Measurements from ENCODE around the gene CLEC10A.

The CLEC10A gene

DNA sequence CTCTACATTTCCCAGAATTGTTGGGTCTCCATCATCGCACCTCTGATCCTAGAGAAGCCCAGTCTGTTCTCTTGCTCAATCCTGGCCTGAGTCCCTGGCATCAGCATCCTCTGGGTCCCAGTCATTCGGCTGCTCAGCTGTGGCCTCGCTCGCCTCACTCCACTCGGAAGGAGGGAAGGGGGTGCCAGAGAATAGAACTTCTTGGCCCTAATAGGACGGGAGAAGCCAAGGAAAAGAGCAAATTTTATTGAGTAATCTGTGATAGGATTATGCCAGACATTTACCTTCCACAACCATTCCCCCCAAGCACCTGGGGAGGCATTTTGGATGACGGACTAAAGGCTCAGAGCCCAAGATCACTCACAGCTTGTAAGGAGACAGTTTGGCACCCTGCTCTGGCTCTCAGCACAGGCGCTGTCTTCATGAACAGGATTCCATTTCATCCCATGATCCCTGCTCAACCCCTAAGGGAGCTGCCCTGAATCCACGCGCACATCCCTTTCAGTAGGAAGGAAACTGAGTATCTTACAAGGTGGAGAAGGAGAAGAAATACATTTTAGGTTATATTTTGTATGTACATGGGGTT, 498 bp upstream of the CLEC10A start:
- H3K36me3 ChIP-seq (ENCODE audit: control insufficient read depth, insufficient read depth, low read length) = no peaks in the 10 kb centered on the region
- TF ChIP-seq, protein P1, sequence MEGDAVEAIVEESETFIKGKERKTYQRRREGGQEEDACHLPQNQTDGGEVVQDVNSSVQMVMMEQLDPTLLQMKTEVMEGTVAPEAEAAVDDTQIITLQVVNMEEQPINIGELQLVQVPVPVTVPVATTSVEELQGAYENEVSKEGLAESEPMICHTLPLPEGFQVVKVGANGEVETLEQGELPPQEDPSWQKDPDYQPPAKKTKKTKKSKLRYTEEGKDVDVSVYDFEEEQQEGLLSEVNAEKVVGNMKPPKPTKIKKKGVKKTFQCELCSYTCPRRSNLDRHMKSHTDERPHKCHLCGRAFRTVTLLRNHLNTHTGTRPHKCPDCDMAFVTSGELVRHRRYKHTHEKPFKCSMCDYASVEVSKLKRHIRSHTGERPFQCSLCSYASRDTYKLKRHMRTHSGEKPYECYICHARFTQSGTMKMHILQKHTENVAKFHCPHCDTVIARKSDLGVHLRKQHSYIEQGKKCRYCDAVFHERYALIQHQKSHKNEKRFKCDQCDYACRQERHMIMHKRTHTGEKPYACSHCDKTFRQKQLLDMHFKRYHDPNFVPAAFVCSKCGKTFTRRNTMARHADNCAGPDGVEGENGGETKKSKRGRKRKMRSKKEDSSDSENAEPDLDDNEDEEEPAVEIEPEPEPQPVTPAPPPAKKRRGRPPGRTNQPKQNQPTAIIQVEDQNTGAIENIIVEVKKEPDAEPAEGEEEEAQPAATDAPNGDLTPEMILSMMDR (IDR thresholded peaks at IDR 0.05; ENCODE audit: insufficient read depth, low read length, poor library complexity, severe bottlenecking) = no peak
- no peaks in the 10 kb centered on the region; the same call in 1 of the 2 replicates for H3K27me3 ChIP-seq (replicated peaks; ENCODE audit: control insufficient read depth, insufficient read depth, low read length)
- H3K4me3 ChIP-seq (replicated peaks; ENCODE audit: low read depth, low read length) = no peak overlapping the region
- no peak for DNase-seq (ENCODE audit: extremely low read depth, insufficient read length)

DNA sequence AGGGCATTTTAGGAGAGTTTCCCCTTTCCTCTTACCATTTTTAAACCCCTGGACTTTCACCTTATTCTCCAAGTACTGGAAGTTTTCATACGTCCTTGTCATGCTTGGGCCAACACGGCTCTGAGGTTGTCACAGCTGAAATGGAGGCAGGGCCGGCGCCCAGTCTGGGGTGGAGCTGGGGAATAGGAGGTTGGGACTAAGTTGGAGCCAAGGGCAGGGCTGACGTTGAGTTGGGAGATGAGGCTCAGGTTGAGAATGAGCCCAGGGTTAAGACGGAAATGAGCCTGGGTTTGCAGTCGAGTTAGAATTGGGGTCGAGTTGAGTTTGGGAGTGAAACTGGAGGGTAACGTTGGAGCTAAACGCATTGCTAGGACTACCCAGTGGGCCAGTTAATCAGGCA, 1.3 kb downstream of the CLEC10A start:
- Histone ChIP-seq H3K36me3 (ENCODE audit: control insufficient read depth, insufficient read depth, low read length) (no peaks in the 10 kb centered on the region), H3K4me3 (replicated peaks; ENCODE audit: low read depth, low read length) (no peak overlapping the region), H3K27me3 (replicated peaks; ENCODE audit: control insufficient read depth, insufficient read depth, low read length) (no peaks in the 10 kb centered on the region; the same call in 1 of the 2 replicates)
- TF ChIP-seq, protein P1 (IDR thresholded peaks at IDR 0.05; ENCODE audit: insufficient read depth, low read length, poor library complexity, severe bottlenecking) = no peak
- DNase-seq (ENCODE audit: extremely low read depth, insufficient read length) = no peak

DNA sequence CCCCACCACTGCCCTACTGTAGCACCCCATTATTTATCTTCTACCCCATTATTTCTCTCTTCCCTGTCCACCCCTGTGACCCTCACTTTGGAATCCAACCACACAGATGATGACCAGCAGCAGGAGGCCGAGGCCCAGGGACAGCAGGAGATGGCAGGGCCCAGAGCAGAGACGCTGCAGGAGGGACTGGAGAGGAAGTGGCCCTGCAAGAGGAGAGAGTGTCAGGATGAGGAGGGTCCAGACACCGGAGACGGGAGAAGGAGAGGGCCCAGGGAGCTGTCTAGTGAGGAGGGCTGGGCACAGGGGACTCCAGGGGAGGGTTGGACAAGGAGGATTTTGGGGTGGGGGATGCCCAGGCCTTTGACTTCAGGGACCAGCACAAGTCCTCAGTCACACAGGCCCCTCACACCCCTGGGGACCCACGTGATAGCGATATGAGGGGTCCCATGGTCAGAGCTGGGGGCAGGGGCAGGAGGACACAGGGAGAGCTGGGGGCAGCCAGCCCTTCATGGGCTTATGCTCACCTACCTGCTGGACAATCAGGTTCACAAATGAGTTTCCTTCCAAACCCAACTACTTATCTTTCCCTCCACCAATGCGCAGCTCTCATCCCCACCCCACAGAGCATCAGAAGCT, 2.0 kb downstream of the CLEC10A start:
- no peak for DNase-seq (ENCODE audit: extremely low read depth, insufficient read length)
- Histone ChIP-seq H3K27me3 (replicated peaks; ENCODE audit: control insufficient read depth, insufficient read depth, low read length) (no peaks in the 10 kb centered on the region), H3K36me3 (ENCODE audit: control insufficient read depth, insufficient read depth, low read length) (no peaks in the 10 kb centered on the region), H3K4me3 (replicated peaks; ENCODE audit: low read depth, low read length) (no peak overlapping the region)
- TF ChIP-seq, protein P1 (IDR thresholded peaks at IDR 0.05; ENCODE audit: insufficient read depth, low read length, poor library complexity, severe bottlenecking) = no peak

DNA sequence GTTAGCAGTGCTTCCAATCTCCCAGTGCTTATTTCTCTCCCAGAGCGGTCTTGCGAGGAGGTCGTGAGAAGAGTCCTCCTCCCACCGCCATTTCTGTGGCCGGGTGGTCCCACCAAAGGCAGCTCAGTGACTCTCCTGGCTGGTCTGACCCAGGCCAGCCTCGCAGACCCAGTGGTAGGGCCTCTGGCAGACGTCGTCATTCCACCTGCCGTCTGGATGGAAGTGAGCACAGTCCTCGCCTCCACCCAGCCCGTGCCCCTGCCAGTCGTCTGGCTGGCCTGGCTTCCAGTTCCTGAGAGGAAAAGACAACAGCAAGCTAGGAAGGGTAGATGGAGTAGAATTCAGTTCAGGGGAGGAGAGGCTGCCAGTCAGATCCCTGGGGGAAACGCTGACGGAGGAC, 5.1 kb downstream of the CLEC10A start:
- DNase-seq (ENCODE audit: extremely low read depth, insufficient read length) = no peak
- TF ChIP-seq, protein P1 (IDR thresholded peaks at IDR 0.05; ENCODE audit: insufficient read depth, low read length, poor library complexity, severe bottlenecking) = no peak
- H3K36me3 ChIP-seq (ENCODE audit: control insufficient read depth, insufficient read depth, low read length) = no peaks in the 10 kb centered on the region

DNA sequence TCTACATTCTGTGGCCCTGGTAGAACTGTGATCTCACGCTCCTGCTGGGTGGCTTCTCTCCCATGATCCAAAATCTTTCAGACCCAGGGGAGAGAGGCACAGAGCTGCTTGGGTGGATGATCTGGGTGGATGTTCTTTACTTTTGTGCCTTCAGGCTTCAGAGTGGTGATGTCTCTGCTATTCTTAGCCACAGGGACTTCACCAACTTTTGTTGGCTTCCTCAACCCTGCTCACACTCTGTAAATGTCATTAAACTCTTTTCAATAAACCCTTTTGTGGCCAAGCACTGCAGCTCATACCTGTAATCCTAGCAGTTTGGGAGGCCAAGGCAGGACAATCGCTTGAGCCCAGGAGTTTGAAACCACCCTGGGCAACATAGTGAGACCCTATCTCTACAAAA, 7.6 kb downstream of the CLEC10A start:
- H3K4me3 ChIP-seq (replicated peaks; ENCODE audit: low read depth, low read length) = no peak overlapping the region
- no peaks in the 10 kb centered on the region; the same call in 1 of the 2 replicates for H3K27me3 ChIP-seq (replicated peaks; ENCODE audit: control insufficient read depth, insufficient read depth, low read length)
- TF ChIP-seq, protein P1 (IDR thresholded peaks at IDR 0.05; ENCODE audit: insufficient read depth, low read length, poor library complexity, severe bottlenecking) = no peak
- H3K36me3 ChIP-seq (ENCODE audit: control insufficient read depth, insufficient read depth, low read length) = no peaks in the 10 kb centered on the region
- DNase-seq (ENCODE audit: extremely low read depth, insufficient read length) = no peak

More for the DNA sequence above, 5.1 kb downstream of the CLEC10A start:
- Histone ChIP-seq H3K27me3 (replicated peaks; ENCODE audit: control insufficient read depth, insufficient read depth, low read length) (no peaks in the 10 kb centered on the region; the same call in 1 of the 2 replicates), H3K4me3 (replicated peaks; ENCODE audit: low read depth, low read length) (no peak overlapping the region)
